ENCODE measurements around the gene USF2. TPM values are rescaled to one million over a fixed set of nuclear protein-coding genes. Genes with fewer than 3 reads are reported as not detected.
"Not testable (repeated sequence)": the region's sequence is repeated elsewhere in the genome, so short reads cannot be mapped to it uniquely, and the experiment has no call there.

Gene USF2
- total RNA-seq, 2 donors from 2014 or later: 85.9 to 96.2 TPM

GRCh38 chr19:35236638-35237400 is 31.9 kb upstream of the USF2 start:
- ATAC-seq (peak; percentile 45), DNase-seq (no peak)
- intact Hi-C loops (cut with DNase I, micrococcal nuclease): no loop called here

GRCh38 chr19:35239597-35239996 is 29.2 kb upstream of the USF2 start:
- intact Hi-C loops (cut with DNase I, micrococcal nuclease); DNase-seq; ATAC-seq: not testable (repeated sequence)

- DNase-seq (no peak), ATAC-seq (no peak)
- intact Hi-C loops (cut with DNase I, micrococcal nuclease): no loop called here
These were observed 28.4 kb upstream of the USF2 start for GRCh38 chr19:35240327-35240726.

- no peak for ATAC-seq
- DNase-seq: no peak
- intact Hi-C loops (cut with DNase I, micrococcal nuclease): no loop called here
These were observed 27.3 kb upstream of the USF2 start for GRCh38 chr19:35241417-35241816.

- no peak for DNase-seq
- ATAC-seq: no peak
- intact Hi-C loops (cut with DNase I, micrococcal nuclease): no loop called here
These were observed 22.2 kb upstream of the USF2 start for GRCh38 chr19:35246466-35247092.

GRCh38 chr19:35247526-35248309 is 21.0 kb upstream of the USF2 start:
- DNase-seq (peak; percentile 90 to 91), ATAC-seq (peak; percentile 76)
- intact Hi-C loops (cut with DNase I, micrococcal nuclease): no loop called here

GRCh38 chr19:35248310-35249145 is 20.2 kb upstream of the USF2 start, which contains the start of gene LSR:
Gene LSR (plus strand): TSS chr19:35249002. CDS start chr19:35249023, 21 bp downstream.
- DNase-seq: peak; percentile 92 to 93
- intact Hi-C loops (cut with DNase I, micrococcal nuclease): no loop called here
- ATAC-seq: peak; percentile 89

- peak; percentile 41 to 54 for DNase-seq
- intact Hi-C loops (cut with DNase I, micrococcal nuclease): no loop called here
- ATAC-seq: peak; percentile 23
These were observed 19.5 kb upstream of the USF2 start for GRCh38 chr19:35249146-35249847.

- ATAC-seq (no peak), DNase-seq (no peak)
- intact Hi-C loops (cut with DNase I, micrococcal nuclease): no loop called here
These were observed 18.7 kb upstream of the USF2 start for GRCh38 chr19:35249848-35250711.

GRCh38 chr19:35251456-35251855 is 17.3 kb upstream of the USF2 start:
- ATAC-seq (no peak), DNase-seq (no peak)
- intact Hi-C loops (cut with DNase I, micrococcal nuclease): no loop called here

GRCh38 chr19:35253316-35254286 is 15.2 kb upstream of the USF2 start:
- ATAC-seq (no peak), DNase-seq (no peak)
- intact Hi-C loops (cut with DNase I, micrococcal nuclease): no loop called here

GRCh38 chr19:35254341-35255297 is 14.1 kb upstream of the USF2 start:
- intact Hi-C loops (cut with DNase I, micrococcal nuclease): no loop called here
- no peak for DNase-seq
- ATAC-seq: no peak

GRCh38 chr19:35256566-35256965 is 12.2 kb upstream of the USF2 start:
- ATAC-seq (no peak), DNase-seq (no peak)
- intact Hi-C loops (cut with DNase I, micrococcal nuclease): no loop called here

GRCh38 chr19:35257113-35257461 is 11.7 kb upstream of the USF2 start:
- intact Hi-C loops (cut with DNase I, micrococcal nuclease): no loop called here
- ATAC-seq (no peak), DNase-seq (no peak)

GRCh38 chr19:35260694-35261304 is 8.0 kb upstream of the USF2 start:
- ATAC-seq (no peak), DNase-seq (no peak)
- intact Hi-C loops (cut with DNase I, micrococcal nuclease): no loop called here
